HG03103 (cell line): ENCODE results near the gene CRHR1.
"Not testable (repeated sequence)": the region's sequence is repeated elsewhere in the genome, so short reads cannot be mapped to it uniquely, and the experiment has no call there.

Source experiments
- ATAC-seq: cut with Tn5 transposase; IDR thresholded peaks from one replicate; pipeline ENCODE4 v1.9.1; 2021; ENCODE audit warnings: low read depth; ENCODE audit not compliant: unreplicated experiment

The CRHR1 gene

DNA sequence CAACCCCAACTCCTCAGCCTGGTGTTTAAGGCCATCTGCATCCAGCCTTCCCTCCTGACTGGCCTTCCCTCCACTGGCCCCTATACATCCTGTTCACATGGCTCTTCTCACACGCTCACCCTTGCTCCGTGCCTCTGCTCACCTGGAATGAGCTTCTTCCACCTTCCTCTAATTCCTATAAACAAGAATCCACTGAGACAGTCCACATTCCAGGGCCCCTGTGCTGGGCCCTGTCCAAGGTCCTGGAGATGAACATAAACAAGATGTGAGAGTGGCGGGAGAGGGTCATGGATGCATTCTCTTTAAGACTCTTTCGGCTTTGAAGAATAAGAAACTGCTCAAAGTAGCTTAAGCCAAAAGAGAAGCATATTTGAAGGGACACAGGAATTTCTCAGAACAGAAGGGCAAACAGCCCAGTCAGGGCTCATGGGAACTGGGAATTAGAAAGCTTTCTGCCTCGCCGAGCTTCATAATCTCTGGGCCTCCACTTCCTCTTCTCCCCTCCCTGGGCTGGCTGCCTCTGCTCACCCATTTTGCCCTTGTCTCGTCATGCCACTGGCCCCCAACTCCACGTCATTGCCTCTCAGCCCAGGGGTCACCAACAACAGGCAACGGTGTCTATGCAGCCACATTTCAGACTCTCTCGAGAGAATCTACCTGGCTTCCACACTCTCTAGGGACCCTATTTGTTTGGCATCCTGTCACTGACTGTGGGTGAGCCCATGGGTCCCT is 74.0 kb downstream of the CRHR1 start:
- no peak for ATAC-seq

DNA sequence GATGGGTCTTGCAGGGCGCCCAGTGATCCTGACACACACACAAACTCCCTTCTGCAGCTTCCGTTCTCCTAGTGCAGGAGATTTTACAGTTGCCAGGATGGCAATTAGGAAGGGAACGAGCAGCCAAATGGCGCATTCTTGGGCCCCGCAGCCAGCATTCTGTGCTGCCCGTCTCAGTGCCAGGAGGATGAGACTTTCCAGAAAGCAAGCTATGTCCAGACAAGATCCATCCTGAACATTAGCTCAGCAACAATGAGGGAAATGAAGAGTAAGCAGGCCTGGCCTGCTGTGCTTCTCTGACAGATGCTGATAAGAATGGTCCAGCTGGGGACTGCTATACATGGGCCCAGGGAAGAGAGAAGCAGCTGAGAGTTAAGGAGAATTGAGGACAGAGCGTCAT is 77.0 kb downstream of the CRHR1 start:
- ATAC-seq, result no peak

- ATAC-seq, result not testable (repeated sequence)
These were observed 78.0 kb downstream of the CRHR1 start for GRCh38 chr17:45862127-45862526.

- no peak for ATAC-seq
These were observed 79.9 kb downstream of the CRHR1 start for GRCh38 chr17:45863857-45864654.

DNA sequence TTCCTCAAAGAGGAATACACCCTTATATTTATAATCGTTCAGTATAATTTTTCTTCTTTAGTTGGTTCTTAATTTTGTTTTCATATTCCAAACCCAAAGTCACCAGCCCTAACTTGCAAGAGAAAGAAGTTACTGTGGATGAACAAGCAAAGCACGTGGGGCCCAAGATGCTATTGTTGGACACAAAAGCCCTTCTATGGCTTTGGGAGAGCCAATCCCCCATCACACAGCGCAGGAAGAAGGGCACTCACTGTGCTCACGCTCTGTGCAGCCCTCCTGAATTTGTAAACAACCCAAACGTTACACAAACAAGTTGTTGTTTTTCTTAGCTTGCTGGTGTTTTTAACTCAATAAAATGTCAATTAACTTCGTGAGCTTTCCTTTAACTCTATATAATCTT is 83.1 kb downstream of the CRHR1 start:
- no peak for ATAC-seq

DNA sequence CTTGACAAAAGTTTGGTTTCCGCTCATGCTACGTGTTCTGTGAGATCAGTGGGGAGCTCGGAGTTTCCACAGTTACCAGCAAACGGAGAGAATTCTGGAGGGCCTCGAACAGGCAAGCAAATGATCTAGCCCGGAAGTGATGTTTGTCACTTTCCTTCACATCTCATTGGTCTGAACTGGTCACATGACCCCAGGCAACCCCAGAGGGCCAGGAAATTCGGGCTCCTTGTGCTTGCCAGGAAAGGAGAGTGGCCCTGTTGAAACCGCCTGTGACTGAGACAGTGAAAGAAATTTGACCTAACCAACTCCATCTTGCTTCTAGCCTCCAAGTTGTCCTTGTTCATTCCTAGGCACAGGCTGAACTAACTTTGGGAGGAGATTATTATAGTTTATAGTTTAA is 83.6 kb downstream of the CRHR1 start:
- ATAC-seq, result no peak

GRCh38 chr17:45868276-45868675 is 84.2 kb downstream of the CRHR1 start:
- no peak for ATAC-seq

GRCh38 chr17:45869676-45870341 is 85.7 kb downstream of the CRHR1 start:
- no peak for ATAC-seq

DNA sequence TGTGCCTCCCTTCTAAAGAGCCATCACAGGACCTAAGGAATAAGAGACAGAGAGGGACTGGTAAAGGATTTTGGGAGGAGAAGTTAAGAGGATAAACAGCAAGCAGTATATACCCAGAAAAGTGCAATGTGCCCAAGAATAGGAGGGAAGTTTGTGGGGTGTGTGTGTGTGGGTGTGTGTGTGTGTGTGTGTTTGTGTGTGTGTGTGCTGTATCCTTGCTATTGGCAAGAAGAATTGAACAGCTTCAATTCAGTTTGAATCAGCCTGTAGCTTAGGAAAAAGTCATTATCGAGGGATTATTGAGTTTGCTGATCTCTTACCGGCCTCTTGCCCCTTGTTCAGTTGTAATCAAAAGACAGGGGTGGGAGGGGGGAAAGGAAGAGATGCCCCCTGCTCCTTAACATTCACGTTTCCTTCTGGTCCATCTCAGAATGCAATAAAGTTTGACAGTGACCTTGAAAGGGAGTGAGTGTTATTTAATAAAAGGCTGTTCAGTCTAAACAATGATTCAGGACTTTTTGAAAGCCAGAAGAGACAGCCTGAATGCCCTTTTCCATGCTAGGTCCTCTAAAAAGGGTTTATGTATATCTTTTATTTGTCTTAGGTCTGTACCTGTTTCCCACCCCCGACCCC is 86.3 kb downstream of the CRHR1 start:
- no peak for ATAC-seq

GRCh38 chr17:45871718-45872117 is 87.6 kb downstream of the CRHR1 start:
- ATAC-seq, result no peak

- ATAC-seq, result no peak
These were observed 89.6 kb downstream of the CRHR1 start for GRCh38 chr17:45873728-45874127.

DNA sequence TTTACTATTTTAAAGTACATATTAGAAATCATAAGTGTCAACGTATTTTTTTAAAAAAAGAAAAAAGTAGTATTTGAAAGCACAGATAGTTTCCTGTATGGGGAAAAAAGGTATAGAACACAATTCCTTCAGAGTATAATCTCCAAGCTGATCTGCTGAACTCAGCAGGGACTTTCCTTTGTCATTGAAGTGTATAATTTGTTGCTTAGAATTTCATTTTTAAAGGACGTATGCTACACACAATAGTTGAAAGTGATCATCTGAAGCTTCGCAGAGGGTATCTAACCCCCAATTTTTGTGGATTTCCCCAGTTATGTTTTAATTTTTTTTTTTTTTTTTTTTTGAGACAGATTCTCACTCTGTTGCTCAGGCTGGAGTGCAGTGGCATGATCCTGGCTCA is 90.0 kb downstream of the CRHR1 start:
- ATAC-seq, result no peak

- no peak for ATAC-seq
These were observed 92.4 kb downstream of the CRHR1 start for GRCh38 chr17:45876539-45876938.

GRCh38 chr17:45877467-45877866 is 93.3 kb downstream of the CRHR1 start:
- ATAC-seq, result no peak

DNA sequence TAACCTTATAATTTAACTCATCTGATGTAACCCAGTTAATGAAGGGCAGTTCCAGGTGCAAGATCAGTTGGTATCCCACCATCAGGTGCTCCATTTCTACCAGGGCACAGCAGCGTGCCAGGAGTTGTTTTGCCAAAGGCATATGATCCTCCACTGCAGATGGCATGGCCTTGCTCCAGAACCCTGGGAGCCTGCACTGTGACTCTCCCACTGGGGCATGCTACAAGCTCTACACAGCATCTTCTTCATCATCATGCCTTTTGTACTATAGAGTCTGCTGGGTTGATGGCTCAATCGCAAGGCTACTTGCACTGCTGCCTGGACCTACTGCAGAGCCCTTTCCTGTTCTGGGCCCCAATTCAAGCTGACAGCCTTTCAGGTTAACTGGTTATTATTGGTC is 98.9 kb downstream of the CRHR1 start:
- no peak for ATAC-seq
